Colonic mucosa (tissue), 4 donors: ENCODE measurements around the gene NFE2L1. TPM values are rescaled to one million over a fixed set of nuclear protein-coding genes. Genes with fewer than 3 reads are reported as not detected.
A peak's percentile ranks its signal among the peaks of the same experiment; 100 is the strongest.
"Not testable (repeated sequence)": the region's sequence is repeated elsewhere in the genome, so short reads cannot be mapped to it uniquely, and the experiment has no call there.

Source experiments
- DNase-seq: peaks from one replicate; pipeline ENCODE4 v3.0.0-alpha.2; 2020
- H3K27ac ChIP-seq: fragments of 200-600 bp; one replicate; pipeline ENCODE4 v1.8.0; 2021
- H3K27me3 ChIP-seq: fragments of 200-600 bp; one replicate; pipeline ENCODE4 v1.8.0; 2021
- H3K36me3 ChIP-seq: fragments of 200-600 bp; one replicate; pipeline ENCODE4 v1.8.0; 2021
- H3K4me1 ChIP-seq: fragments of 200-600 bp; one replicate; pipeline ENCODE4 v1.8.0; 2021; ENCODE audit warnings: mild to moderate bottlenecking
- H3K4me3 ChIP-seq: fragments of 200-600 bp; one replicate; pipeline ENCODE4 v1.8.0; 2021
- H3K9ac ChIP-seq, 2 donors: one replicate each; pipeline ENCODE4 v1.7.0; 2013; ENCODE audit warnings: control low read depth in 2 of 2, low read depth in 2 of 2, low read length in 2 of 2
- H3K9me3 ChIP-seq: fragments of 200-600 bp; one replicate; pipeline ENCODE4 v1.8.0; 2021
- CTCF ChIP-seq: fragments of 200-600 bp; IDR thresholded peaks from one replicate; pipeline ENCODE4 v1.8.0; 2022; ENCODE audit warnings: antibody characterized with exemption, mild to moderate bottlenecking
- intact Hi-C: fragments of 100-400 bp; cut with DNase I; formaldehyde crosslinking; loops from one replicate; pipeline ENCODE4 v1.14.1; 2022
- total RNA-seq, 2 donors: library from RNA; stranded (reverse); fragmentation: NEBNext Ultra II Directional in 1 of 2; extraction: Animal tissue kit (Norgen Biotek cat#: 25700) in 1 of 2; gene quantifications; one replicate each; pipeline ENCODE4 v1.2.1, GENCODE V29; 2021
- donor health status: healthy.
- donor health status: DM: no; HTN: no; CAD: no.
- donor health status: DM: no; HTN: no; CAD: no.

Gene NFE2L1
- total RNA-seq, 2 donors from 2014 or later = 158 to 264 TPM

GRCh38 chr17:48074322-48075081 lies 26.3 kb downstream of the NFE2L1 start:
- no peak overlapping the region for H3K4me3 ChIP-seq
- no peaks in the 10 kb centered on the region for H3K9me3 ChIP-seq
- intact Hi-C loops = loop anchor here (1.0 kb wide), 1 partner anchor 48 kb away; no protein-coding TSS in a partner anchor
- H3K27ac ChIP-seq = no peak overlapping the region
- DNase-seq = peak; percentile 88
- no peaks in the 10 kb centered on the region for H3K36me3 ChIP-seq
- no peaks in the 10 kb centered on the region for H3K4me1 ChIP-seq
- TF ChIP-seq CTCF = peak; percentile 66
- H3K9ac ChIP-seq = no peak overlapping the region
- no peaks in the 10 kb centered on the region for H3K27me3 ChIP-seq

GRCh38 chr17:48077152-48077551 lies 29.0 kb downstream of the NFE2L1 start:
- DNase-seq, H3K36me3 ChIP-seq, H3K27ac ChIP-seq, H3K4me3 ChIP-seq, H3K9ac ChIP-seq, H3K4me1 ChIP-seq, H3K9me3 ChIP-seq, H3K27me3 ChIP-seq, intact Hi-C loops: not testable (repeated sequence)

- Histone ChIP-seq H3K9me3 (no peaks in the 10 kb centered on the region), H3K4me3 (no peak overlapping the region), H3K27me3 (no peaks in the 10 kb centered on the region), H3K4me1 (no peaks in the 10 kb centered on the region), H3K27ac (no peak overlapping the region), H3K36me3 (no peaks in the 10 kb centered on the region), H3K9ac (no peak overlapping the region)
- no peak for TF ChIP-seq CTCF
- intact Hi-C loops = loop anchor here (2.0 kb wide), 1 partner anchor 49 kb away; no protein-coding TSS in a partner anchor
- no peak for DNase-seq
Observed at GRCh38 chr17:48081858-48082257, 33.7 kb downstream of the NFE2L1 start.

- no peak for DNase-seq
- Histone ChIP-seq H3K36me3 (no peaks in the 10 kb centered on the region), H3K4me3 (no peak overlapping the region), H3K27me3 (no peaks in the 10 kb centered on the region), H3K9ac (no peak overlapping the region), H3K9me3 (no peaks in the 10 kb centered on the region), H3K27ac (no peak overlapping the region), H3K4me1 (no peaks in the 10 kb centered on the region)
- no peak for TF ChIP-seq CTCF
- intact Hi-C loops = no loop called here
Observed at GRCh38 chr17:48084932-48085331, 36.8 kb downstream of the NFE2L1 start.

GRCh38 chr17:48093341-48094045 lies 45.3 kb downstream of the NFE2L1 start:
- Histone ChIP-seq H3K9me3 (no peaks in the 10 kb centered on the region), H3K9ac (no peak overlapping the region), H3K36me3 (no peaks in the 10 kb centered on the region), H3K27me3 (no peaks in the 10 kb centered on the region), H3K27ac (peak overlapping the region; percentile 79), H3K4me3 (no peak overlapping the region), H3K4me1 (no peaks in the 10 kb centered on the region)
- intact Hi-C loops = no loop called here
- no peak for TF ChIP-seq CTCF
- DNase-seq = peak; percentile 58

- no peak overlapping the region for H3K27ac ChIP-seq
- DNase-seq = no peak
- peaks cover 5% of the 10 kb centered on the region for H3K4me1 ChIP-seq
- H3K4me3 ChIP-seq = no peak overlapping the region
- H3K9ac ChIP-seq = no peak overlapping the region
- no peak for TF ChIP-seq CTCF
- no peaks in the 10 kb centered on the region for H3K36me3 ChIP-seq
- no peaks in the 10 kb centered on the region for H3K9me3 ChIP-seq
- intact Hi-C loops = no loop called here
- H3K27me3 ChIP-seq = no peaks in the 10 kb centered on the region
Observed at GRCh38 chr17:48095611-48096010, 47.5 kb downstream of the NFE2L1 start.
